H1 (cell line): ENCODE data around the gene ADGRF5. TPM values are rescaled to one million over a fixed set of nuclear protein-coding genes. Genes with fewer than 3 reads are reported as not detected.

Experiments
- CEBPB ChIP-seq: IDR thresholded peaks from 2 replicates; pipeline ENCODE4 v1.6.1; 2012; ENCODE audit warnings: low read depth, low read length
- CHD7 ChIP-seq: fragments of 300-600 bp; sonication (generic); IDR thresholded peaks from 2 replicates; pipeline ENCODE4 v1.7.1; 2012; ENCODE audit warnings: low read length, moderate library complexity, mild to moderate bottlenecking, inconsistent platforms; ENCODE audit not compliant: insufficient replicate concordance
- MAX ChIP-seq: IDR thresholded peaks from 2 replicates; pipeline ENCODE4 v1.6.1; 2012; ENCODE audit warnings: inconsistent platforms
- TAF7 ChIP-seq: optimal IDR thresholded peaks from 2 replicates; pipeline ENCODE3; 2011; ENCODE audit warnings: low read depth, mild to moderate bottlenecking, inconsistent platforms, low read length, moderate library complexity, borderline replicate concordance
- polyA plus RNA-seq, 7 experiments: library from polyadenylated mRNA; depleted of rRNA in 3 of 7; stranded (reverse) in 5 of 7; unstranded in 2 of 7; fragments of >200 nt in 5 of 7; fragments of 200-250 nt in 2 of 7; gene quantifications; 1 replicate in 5 of 7; 2 replicates in 1 of 7; 4 replicates in 1 of 7; pipeline versions ENCODE4 v1.2.1 to v1.2.3, GENCODE V29; 2011 to 2013; ENCODE audit warnings: missing spikeins in 2 of 7, mixed read lengths in 2 of 7
- total RNA-seq: library from RNA; stranded (reverse); fragmentation: NEBNext Ultra II Directional; extraction: Animal tissue kit (Norgen Biotek cat#: 25700); gene quantifications from 2 replicates; pipeline ENCODE4 v1.2.1, GENCODE V29; 2021

Gene ADGRF5
- total and polyA plus RNA-seq, 2 of the 8 experiments (the other 6 are each of a cell fraction or from before 2014, with no cell fraction given), result 0.06 TPM; not detected in 1

GRCh38 chr6:46923476-46923875 lies 1.7 kb upstream of the ADGRF5 start (continued):
- no peak for TF ChIP-seq CHD7
- TF ChIP-seq MAX, result no peak
- no peak for TF ChIP-seq CEBPB
- TF ChIP-seq TAF7, result no peak
